ENCODE measurements around the gene FAM117B.
"Not testable (repeated sequence)": the region's sequence is repeated elsewhere in the genome, so short reads cannot be mapped to it uniquely, and the experiment has no call there.

DNA sequence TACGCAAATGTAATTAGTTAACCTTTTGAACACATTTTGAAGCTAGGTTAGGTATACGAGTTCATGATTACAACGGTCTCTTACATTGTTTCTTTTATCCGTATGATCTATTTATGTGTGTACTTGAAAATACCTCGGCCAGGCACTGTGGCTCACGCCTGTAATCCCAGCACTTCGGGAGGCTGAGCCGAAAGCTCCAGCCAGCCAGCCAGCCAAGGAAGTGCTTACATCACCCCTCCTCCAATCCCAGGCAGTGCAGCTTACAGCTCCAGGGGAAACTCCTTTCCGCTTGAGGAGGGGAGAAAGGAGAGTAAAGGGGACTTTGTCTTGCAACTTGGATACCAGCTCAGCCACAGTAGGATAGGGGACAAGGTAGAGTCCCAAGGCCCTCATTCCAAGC, 171.1 kb downstream of the FAM117B start:
- TF ChIP-seq POLR2A (IDR thresholded peaks at IDR 0.05; ENCODE audit: low read depth, low read length); TAF1 (IDR thresholded peaks at IDR 0.05; ENCODE audit: borderline replicate concordance, low read depth, low read length); POLR2AphosphoS5 (IDR thresholded peaks at IDR 0.05; ENCODE audit: low read depth, low read length): not testable (repeated sequence)
